HTERT RPE-1 (cell line): Measurements from ENCODE around the gene TIMP1.

ENCODE experiments used
- in situ Hi-C: fragments of 300-500 bp; cut with MboI; formaldehyde crosslinking; loops from 4 replicates; pipeline ENCODE4 v1.14.3; 2020; ENCODE audit warnings: low sequenced_read_pairs

The TIMP1 gene

DNA sequence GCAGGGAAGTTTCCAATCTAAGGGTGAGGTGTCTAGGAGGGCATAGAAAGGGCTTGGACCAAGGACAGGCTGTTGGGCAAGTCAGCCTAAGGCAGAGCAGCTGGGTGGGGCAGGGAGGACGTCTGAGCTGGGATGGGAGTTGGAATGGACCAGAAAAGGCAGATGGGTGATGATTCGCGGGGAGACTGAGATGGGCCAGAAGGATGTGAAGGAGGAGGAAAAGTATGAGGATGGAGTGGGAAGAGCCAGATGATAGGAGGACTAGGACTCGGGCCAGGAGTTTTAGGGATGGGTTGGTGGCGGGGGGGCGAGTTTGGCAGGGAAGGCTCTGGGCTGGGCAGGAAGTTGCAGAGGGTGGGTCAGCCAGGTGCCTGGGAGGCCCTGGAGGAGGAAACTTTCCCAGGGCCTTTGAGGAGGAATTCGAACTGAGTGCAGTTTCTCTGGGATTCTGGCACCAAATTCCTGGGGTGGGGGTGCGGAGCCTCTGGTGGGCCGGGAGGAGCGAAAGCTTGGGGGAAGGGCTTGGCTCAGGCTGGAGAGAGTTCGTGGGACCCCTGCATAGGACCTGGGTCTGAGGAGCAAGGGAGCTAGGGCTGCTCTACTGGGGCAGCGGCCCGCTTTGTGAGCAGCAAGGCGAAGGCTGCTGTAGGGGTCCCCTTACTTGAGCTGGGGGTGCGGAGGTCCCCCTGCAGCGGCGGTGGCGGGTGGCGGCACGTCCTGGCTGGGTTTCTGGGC, 8.7 kb upstream of the TIMP1 start:
- in situ Hi-C loops = no loop called here

DNA sequence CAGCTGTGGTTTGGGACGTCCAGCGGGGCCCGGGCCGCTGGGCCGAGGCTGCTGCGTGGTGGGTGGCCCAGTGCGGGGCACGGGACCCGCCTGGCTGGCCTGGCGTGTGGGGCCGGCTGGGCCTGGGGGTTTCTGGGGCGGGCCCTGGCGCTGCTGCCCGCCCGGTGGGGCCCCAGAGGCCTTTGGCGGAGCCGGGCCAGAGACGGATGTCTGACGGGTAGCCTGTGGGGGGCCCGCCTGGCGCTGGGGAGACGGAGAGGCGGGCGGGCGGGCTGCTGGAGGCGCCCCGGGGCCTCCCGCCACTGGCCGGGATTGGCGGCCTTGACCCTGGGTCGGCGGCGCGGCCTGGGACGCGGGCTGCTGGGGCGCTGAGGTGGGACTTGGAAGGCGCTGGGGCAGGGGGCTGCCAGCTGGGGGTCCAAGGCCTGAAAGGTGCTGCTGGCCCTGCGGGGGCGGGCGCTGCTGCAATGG, 8.1 kb upstream of the TIMP1 start:
- in situ Hi-C loops = no loop called here

- in situ Hi-C loops = no loop called here
These were observed 7.5 kb upstream of the TIMP1 start for GRCh38 chrX:47574547-47575301.

DNA sequence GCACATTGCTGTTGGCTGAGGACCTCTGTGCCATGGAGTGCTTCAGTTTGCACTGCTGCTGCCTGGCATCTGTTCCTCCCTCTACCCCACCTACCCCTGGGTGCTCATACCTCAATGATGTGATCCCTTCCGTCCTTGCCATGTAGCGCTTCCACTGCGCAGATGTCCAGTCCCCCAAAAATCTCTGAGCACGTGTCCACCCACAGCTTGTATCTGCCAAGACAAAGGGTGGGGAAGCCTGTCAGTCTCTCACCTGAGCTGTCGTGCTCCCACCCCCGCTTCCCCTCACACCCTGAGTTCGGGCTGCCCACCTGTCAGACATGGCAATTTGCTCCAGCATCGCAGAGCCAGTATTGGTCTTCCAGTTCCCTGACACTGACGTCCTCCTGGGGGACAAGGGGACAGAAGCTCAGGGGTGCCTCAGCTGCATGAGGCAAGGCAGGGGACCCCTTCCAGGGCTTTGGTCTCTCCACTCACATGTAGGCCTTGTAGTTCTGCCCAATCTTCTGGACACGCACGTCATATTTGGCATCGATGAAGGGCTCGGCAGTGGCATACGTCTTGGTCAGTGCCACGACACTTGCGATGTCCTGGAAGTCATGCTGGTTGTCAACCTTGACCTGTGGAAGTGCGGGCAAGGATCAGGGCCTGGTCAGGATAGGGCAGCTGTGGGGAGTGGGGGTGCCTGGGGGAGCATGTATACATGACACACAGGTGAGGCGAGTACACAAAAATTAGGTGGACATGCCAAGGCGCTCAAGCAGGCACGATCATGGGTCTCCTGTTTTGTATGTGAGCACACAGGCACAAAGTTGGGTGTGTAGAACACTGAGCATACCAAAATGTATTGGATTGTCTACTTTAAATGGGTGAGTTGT, 6.0 kb upstream of the TIMP1 start:
- in situ Hi-C loops = no loop called here

DNA sequence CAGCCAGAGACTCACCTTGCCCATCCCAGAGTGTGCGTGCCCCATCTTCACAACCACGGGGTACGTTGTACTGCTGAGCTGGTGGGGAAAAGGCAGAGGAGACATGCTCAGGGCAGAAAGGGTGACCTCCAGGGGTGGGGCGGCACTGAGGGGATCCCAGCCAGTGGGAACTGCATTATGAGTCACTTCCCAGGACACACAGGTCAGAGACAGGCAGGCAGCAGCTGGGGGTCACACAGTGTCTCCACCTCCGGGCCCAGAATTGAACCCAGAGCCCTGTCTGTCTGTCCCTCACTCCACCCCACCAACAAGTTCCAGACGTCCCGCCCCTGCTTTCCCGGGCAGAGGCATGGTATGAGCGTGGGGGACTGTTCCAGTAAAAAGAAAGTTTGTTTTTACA, 4.8 kb upstream of the TIMP1 start:
- in situ Hi-C loops = no loop called here

DNA sequence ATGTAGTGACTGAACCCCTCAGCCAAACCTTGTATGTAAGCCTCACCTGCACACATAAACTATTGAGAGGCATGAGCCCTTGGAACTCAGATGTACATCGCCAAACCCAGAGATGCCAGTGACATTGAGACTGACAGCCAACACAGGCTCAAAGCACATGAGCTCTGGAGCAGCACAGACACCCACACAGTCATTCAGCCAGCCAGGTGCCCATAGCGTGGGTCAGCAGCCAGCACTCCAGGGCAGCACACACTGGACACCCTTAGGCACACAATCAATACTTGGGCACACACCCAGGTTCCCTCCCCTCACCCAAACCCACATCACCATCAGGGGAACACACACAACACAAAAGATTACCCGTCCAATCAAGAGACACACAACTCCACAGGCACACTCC, 4.3 kb upstream of the TIMP1 start:
- in situ Hi-C loops = no loop called here

DNA sequence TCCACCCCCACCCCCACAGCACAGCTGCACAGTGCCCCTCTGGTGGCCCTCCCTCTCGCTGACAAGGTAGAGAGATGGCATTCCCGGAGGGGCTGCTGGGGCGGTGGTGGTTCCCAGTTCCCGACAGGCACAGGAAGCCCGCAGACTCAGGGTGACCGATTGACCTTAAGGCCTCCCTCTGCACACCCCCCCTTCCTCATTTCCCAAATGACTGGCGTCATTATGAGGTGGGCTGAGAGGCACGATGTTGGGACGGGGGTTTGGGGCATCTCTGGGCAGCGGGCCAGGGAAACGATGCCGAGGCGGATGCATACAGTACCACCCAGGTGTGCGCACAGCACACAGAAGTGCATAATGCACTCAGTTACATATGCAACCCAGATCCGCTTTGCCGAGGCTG, 3.5 kb upstream of the TIMP1 start:
- in situ Hi-C loops = no loop called here

DNA sequence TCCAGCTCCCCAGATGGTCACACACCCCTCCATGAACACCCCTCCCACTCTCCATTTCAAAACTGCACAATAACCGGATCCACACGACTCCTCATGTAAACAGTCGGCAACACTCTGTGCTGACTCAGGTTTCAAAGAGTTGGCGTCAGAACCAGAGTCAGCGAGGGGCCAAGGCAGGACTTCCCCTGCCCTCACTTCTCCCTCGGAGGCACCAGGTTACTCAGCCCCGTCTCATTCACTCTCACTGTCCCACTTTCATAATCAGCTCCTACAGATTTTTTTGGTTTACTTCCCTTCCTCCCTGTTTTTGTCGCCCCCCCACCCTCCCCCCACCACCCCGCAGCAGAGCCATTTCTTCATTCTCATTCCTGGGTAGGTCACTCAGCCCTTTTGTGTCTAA, 2.7 kb upstream of the TIMP1 start:
- in situ Hi-C loops = no loop called here

GRCh38 chrX:47583240-47583861, 1.1 kb downstream of the TIMP1 start:
- in situ Hi-C loops = no loop called here

- in situ Hi-C loops = no loop called here
These were observed 2.5 kb downstream of the TIMP1 start for GRCh38 chrX:47584714-47585113.

DNA sequence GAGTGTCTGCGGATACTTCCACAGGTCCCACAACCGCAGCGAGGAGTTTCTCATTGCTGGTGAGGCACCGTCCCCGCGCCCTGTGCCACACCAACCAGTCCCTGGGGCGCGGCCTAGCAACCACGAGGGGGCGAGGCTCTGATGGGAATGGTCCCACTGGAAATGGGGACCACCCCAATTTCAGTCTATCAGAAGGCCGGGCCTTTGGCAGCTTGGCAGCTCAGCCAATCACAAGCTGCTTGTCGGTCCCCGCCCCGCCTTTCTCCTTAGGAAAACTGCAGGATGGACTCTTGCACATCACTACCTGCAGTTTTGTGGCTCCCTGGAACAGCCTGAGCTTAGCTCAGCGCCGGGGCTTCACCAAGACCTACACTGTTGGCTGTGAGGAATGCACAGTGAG, 3.0 kb downstream of the TIMP1 start:
- in situ Hi-C loops = no loop called here

DNA sequence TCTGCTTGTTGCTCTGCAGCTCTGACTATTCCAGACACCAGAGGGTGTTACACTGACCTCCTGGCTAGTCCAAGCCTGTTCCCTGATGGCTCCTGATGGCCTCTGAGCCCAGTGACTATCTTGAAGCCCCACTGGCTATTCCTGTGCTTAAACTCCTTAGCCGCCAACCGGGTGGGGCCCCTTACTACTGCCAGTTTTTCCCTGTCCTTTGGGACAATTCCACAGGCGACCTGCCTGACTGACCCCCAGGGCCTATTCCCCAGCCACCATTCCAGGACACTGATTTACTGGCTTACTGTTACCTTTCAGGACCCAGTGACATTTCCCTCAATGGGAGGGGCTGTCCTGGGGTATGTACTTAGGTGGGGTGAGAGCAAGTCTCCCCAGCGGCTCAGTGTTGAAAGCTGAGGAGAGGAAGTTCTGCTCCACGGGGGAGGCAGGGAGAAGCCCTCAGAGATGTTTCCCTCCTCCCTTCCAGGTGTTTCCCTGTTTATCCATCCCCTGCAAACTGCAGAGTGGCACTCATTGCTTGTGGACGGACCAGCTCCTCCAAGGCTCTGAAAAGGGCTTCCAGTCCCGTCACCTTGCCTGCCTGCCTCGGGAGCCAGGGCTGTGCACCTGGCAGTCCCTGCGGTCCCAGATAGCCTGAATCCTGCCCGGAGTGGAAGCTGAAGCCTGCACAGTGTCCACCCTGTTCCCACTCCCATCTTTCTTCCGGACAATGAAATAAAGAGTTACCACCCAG, 4.0 kb downstream of the TIMP1 start:
- in situ Hi-C loops = no loop called here

DNA sequence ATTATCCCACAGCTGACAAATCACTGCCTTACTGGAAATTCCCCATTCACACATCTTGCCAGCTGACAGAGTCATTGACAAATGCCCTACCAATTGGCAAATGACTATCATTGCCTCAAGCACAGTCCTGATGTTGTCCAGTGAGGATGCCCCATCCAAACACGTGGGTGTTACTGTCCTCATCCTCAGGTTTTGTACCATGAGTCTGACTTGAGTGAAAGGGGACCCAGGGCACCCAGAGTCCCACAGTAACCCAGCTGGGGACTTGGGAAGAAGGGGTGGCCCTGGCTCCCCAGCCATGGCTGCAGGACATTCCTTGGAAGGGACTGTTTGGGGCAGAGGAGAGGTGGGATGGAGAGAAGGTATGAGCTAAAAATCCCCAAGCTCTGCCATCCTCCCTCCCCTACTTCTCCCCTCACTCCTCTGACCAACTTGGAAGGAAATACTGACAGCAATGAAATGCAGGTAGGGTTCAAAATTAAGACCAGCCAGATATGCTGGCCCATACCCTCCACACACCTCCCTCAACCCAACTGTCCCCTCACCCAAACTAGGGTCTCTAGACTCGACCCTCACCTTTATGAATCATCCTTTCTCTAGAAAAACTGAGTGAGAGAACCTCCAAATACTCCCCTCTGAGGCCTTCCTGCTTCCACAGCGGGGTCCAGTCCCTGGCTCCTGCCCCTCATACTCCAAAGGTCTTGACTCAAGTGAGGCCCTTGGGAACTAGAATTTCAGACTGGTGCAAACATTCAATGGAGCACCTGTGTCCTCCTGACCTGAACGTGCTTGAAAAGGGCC, 5.1 kb downstream of the TIMP1 start:
- in situ Hi-C loops = no loop called here

- in situ Hi-C loops = no loop called here
These were observed 5.9 kb downstream of the TIMP1 start for GRCh38 chrX:47587906-47588735.

DNA sequence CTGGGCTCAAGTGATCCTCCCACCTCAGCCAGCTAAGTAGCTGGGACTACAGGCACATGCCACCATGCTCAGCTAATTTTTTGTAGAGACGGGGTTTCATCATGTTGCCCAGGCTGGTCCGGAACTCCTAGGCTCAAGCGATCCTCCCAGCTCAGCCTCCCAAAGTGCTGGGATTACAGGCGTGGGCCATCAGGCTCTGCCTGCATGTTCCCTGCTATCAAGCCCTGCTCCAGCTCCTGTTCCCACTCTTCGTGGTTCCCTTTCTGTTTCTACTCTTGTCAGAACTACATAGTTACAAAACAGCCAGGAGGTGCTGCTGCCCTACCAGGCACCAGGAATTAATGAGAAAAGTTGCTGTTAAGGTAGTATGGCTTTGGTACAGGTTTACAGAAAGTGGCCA, 8.7 kb downstream of the TIMP1 start:
- in situ Hi-C loops = no loop called here

DNA sequence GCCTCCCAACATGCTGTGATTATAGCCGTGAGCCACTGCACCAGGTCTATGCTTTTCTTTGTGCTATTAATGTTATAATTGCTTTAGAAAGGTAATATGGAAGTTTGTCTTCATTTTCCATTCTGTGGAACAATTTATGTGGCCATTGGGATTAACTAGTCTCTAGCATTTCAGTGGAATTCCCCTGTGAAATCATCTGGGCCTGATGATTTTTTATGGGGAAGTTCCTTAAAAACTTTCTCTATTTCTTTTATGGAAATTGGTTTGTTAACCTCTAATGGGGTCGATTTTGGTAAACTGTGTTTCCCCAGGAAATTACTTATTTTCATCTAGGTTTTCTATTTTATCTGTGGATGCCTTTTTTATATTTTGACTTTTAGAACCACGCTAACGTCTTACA, 11.3 kb downstream of the TIMP1 start:
- in situ Hi-C loops = no loop called here

- in situ Hi-C loops = no loop called here
These were observed 13.5 kb downstream of the TIMP1 start for GRCh38 chrX:47595716-47596251.

GRCh38 chrX:47596256-47596655, 14.0 kb downstream of the TIMP1 start:
- in situ Hi-C loops = no loop called here
